HG03139 (cell line): ENCODE data around the gene GIMAP8.
"Not testable (repeated sequence)": the region's sequence is repeated elsewhere in the genome, so short reads cannot be mapped to it uniquely, and the experiment has no call there.

Source experiments
- ATAC-seq: cut with Tn5 transposase; IDR thresholded peaks from one replicate; pipeline ENCODE4 v1.9.1; 2021; ENCODE audit not compliant: unreplicated experiment

The GIMAP8 gene

GRCh38 chr7:150511048-150511447, 60.6 kb downstream of the GIMAP8 start:
- ATAC-seq = no peak

GRCh38 chr7:150513758-150514157, 63.3 kb downstream of the GIMAP8 start:
- no peak for ATAC-seq

GRCh38 chr7:150514748-150515222, 64.4 kb downstream of the GIMAP8 start, which contains the start of gene GIMAP7:
GIMAP7 (plus strand) TSS chr7:150514872; CDS start chr7:150519975, 5,103 bp downstream.
- ATAC-seq = peak; percentile 53

GRCh38 chr7:150515248-150516147, 65.1 kb downstream of the GIMAP8 start:
- no peak for ATAC-seq

GRCh38 chr7:150516956-150517745, 66.7 kb downstream of the GIMAP8 start:
- no peak for ATAC-seq

GRCh38 chr7:150519310-150519709, 68.9 kb downstream of the GIMAP8 start:
- ATAC-seq = no peak

- ATAC-seq = no peak
Observed at GRCh38 chr7:150520145-150520544, 69.7 kb downstream of the GIMAP8 start.

GRCh38 chr7:150522931-150523330, 72.5 kb downstream of the GIMAP8 start:
- ATAC-seq = not testable (repeated sequence)

GRCh38 chr7:150524018-150524417, 73.6 kb downstream of the GIMAP8 start:
- no peak for ATAC-seq
